K562 (cell line): ENCODE measurements around the gene LVRN. TPM values are rescaled to one million over a fixed set of nuclear protein-coding genes. Genes with fewer than 3 reads are reported as not detected.

ENCODE experiments used
- ATAC-seq: fragments of 200-7000 bp; cut with Tn5 transposase; 3 replicates; pipeline ENCODE4 v1.9.1; 2020; ENCODE audit warnings: moderate library complexity
- BruUV-seq: library from RNA; stranded (reverse); fragments of 400-500 nt; replicated peaks from 2 replicates; lab custom pipeline; 2021; lab: Mats Ljungman, UMichigan
- CTCF ChIA-PET: fragments of 300-600 bp; formaldehyde crosslinking; extraction: SDS; loops from one replicate; lab custom pipeline; 2021; ENCODE audit warnings: low intra/inter-chr PET ratio; lab: Yijun Ruan, JAX
- POLR2A ChIA-PET: fragments of 300-600, 350-650 bp; sonication (Branson Sonifier 250); formaldehyde crosslinking; extraction: SDS; loops from one replicate; lab custom pipeline; 2021; ENCODE audit warnings: antibody characterized with exemption, inconsistent platforms; lab: Yijun Ruan, JAX
- DNase-seq, 4 experiments: peaks; one replicate each; pipeline versions ENCODE4 v3.0.0 to v3.0.0-alpha.2; 2011 to 2018; ENCODE audit warnings: low spot score in 3 of 4, mixed read lengths in 3 of 4; ENCODE audit errors: extremely low read depth in 1 of 4
- FAIRE-seq: peaks from 2 replicates; lab custom pipeline; 2011; peaks lifted over from hg19 to GRCh38; lab: Jason Lieb, UNC
- H2AFZ ChIP-seq: 2 replicates; pipeline ENCODE4 v1.6.0; 2011; ENCODE audit warnings: low read depth, low read length, control low read depth, inconsistent platforms
- H3K27ac ChIP-seq: fragments of 200-600 bp; 3 replicates; pipeline ENCODE4 v1.8.0; 2011; ENCODE audit warnings: low read depth, mild to moderate bottlenecking, control low read depth, inconsistent platforms, low read length, moderate library complexity, mixed read lengths; ENCODE audit errors: extremely low read depth
- H3K27me3 ChIP-seq, 2 experiments: fragments of 300-600 bp in 1 of 2; 2 replicates in 1 of 2; 3 replicates in 1 of 2; pipeline versions ENCODE4 v1.6.0 to v1.8.0; 2011; ENCODE audit warnings: inconsistent platforms in 2 of 2, low read length in 2 of 2, mild to moderate bottlenecking in 1 of 2, mixed read lengths in 1 of 2, moderate library complexity in 1 of 2; ENCODE audit not compliant: control insufficient read depth in 2 of 2, insufficient read depth in 2 of 2
- H3K36me3 ChIP-seq: fragments of 300-600 bp; 3 replicates; pipeline ENCODE4 v1.8.0; 2011; ENCODE audit warnings: mild to moderate bottlenecking, low read length, inconsistent platforms; ENCODE audit not compliant: control insufficient read depth, insufficient read depth
- H3K4me1 ChIP-seq, 2 experiments: fragments of 200-600 bp in 1 of 2; replicated peaks in 1 of 2; 2 replicates in 1 of 2; 3 replicates in 1 of 2; pipeline versions ENCODE4 v1.5.1 to v1.8.0; 2011; ENCODE audit warnings: inconsistent platforms in 2 of 2, low read length in 2 of 2, mild to moderate bottlenecking in 1 of 2, mixed read lengths in 1 of 2, moderate library complexity in 1 of 2; ENCODE audit not compliant: control insufficient read depth in 2 of 2, insufficient read depth in 2 of 2
- H3K4me2 ChIP-seq: 2 replicates; pipeline ENCODE4 v1.6.1; 2011; ENCODE audit warnings: low read length, control low read depth, inconsistent platforms, mixed read lengths; ENCODE audit not compliant: insufficient read depth
- H3K4me3 ChIP-seq: fragments of 200-600 bp; sonication (generic), shearing (Covaris generic); 2 replicates; pipeline ENCODE4 v1.5.1; 2016; ENCODE audit warnings: control low read depth, inconsistent platforms
- H3K79me2 ChIP-seq: fragments of 200-600 bp; 3 replicates; pipeline ENCODE4 v1.8.0; 2011; ENCODE audit warnings: low read length, inconsistent platforms; ENCODE audit not compliant: control insufficient read depth, insufficient read depth
- H3K9ac ChIP-seq, 2 experiments: 2 replicates each; pipeline versions ENCODE4 v1.6.0 to v1.6.1; 2011; ENCODE audit warnings: low read depth in 2 of 2, low read length in 2 of 2, control low read depth in 1 of 2, inconsistent platforms in 1 of 2, mild to moderate bottlenecking in 1 of 2, mixed read lengths in 1 of 2; ENCODE audit not compliant: insufficient read depth in 1 of 2
- H3K9me1 ChIP-seq: one replicate; pipeline ENCODE4 v1.6.0; 2011; ENCODE audit warnings: inconsistent platforms, mild to moderate bottlenecking, low read length, moderate library complexity; ENCODE audit not compliant: control insufficient read depth, insufficient read depth
- H3K9me3 ChIP-seq: replicated peaks from 2 replicates; pipeline ENCODE4 v1.5.1; 2011; ENCODE audit warnings: low read depth, low read length, inconsistent platforms; ENCODE audit not compliant: control insufficient read depth, insufficient read depth
- H4K20me1 ChIP-seq: replicated peaks from 2 replicates; pipeline ENCODE4 v1.6.1; 2011; ENCODE audit warnings: low read length, inconsistent platforms, mixed read lengths; ENCODE audit not compliant: control insufficient read depth, insufficient read depth
- CTCF ChIP-seq, 3 experiments: IDR thresholded peaks in 2 of 3; conservative IDR thresholded peaks in 1 of 3; 2 replicates each; pipeline ENCODE4 v1.5.1; 2011 to 2012; ENCODE audit warnings: low read length in 3 of 3, mild to moderate bottlenecking in 3 of 3, control low read depth in 2 of 3, improper control_type of control experiment in 1 of 3, inconsistent platforms in 1 of 3, low read depth in 1 of 3, mixed read lengths in 1 of 3, moderate library complexity in 1 of 3; ENCODE audit not compliant: insufficient read depth in 2 of 3
- MBD2 ChIP-seq: sonication (generic); IDR thresholded peaks from 2 replicates; pipeline ENCODE4 v1.6.1; 2016; ENCODE audit warnings: low read depth, borderline replicate concordance
- RAD21 ChIP-seq, 2 experiments: fragments of 250-450 bp in 1 of 2; fragments of 450-650 bp in 1 of 2; sonication (Bioruptor Pico) in 1 of 2; formaldehyde crosslinking in 1 of 2; IDR thresholded peaks in 1 of 2; conservative IDR thresholded peaks in 1 of 2; 2 replicates each; pipeline versions ENCODE4 v1.4.0 to v1.8.0; 2020 to 2022; ENCODE audit warnings: mild to moderate bottlenecking in 2 of 2, moderate library complexity in 1 of 2
- WGBS: fragments of 100-300 bp; shearing (Covaris generic); methylation state at CpG from one replicate; pipeline ENCODE4 v1.1.6; 2016; ENCODE audit warnings: low coverage, mixed read lengths; ENCODE audit not compliant: insufficient coverage; ENCODE audit errors: missing lambda C conversion rate; 5-methylcytosine and 5-hydroxymethylcytosine counted together
- in situ Hi-C: fragments of 300-500 bp; cut with MboI; formaldehyde crosslinking; loops from 4 replicates; pipeline ENCODE4 v1.15.0; 2018; ENCODE audit warnings: inconsistent platforms, mixed read lengths
- intact Hi-C: fragments of 100-400 bp; cut with micrococcal nuclease; formaldehyde crosslinking; loops from 2 replicates; pipeline ENCODE4 v1.14.2; 2022
- polyA plus RNA-seq, 8 experiments: library from polyadenylated mRNA; depleted of rRNA in 4 of 8; stranded (reverse) in 5 of 8; unstranded in 3 of 8; fragments of >200 nt; fragmentation: Nextera tagmentation in 2 of 8; fragmentation: Illumina TruSeq in 1 of 8; extraction: Ambion mirVana in 2 of 8; extraction: Trizol in 1 of 8; gene quantifications; 2 replicates each; pipeline versions ENCODE4 v1.2.1 to v1.2.3, GENCODE V29; 2011 to 2014; ENCODE audit warnings: inconsistent platforms in 1 of 8, missing spikeins in 1 of 8
- total RNA-seq, 7 experiments: library from RNA; depleted of rRNA in 6 of 7; stranded (reverse); fragments of >200 nt in 6 of 7; fragmentation: Illumina TruSeq in 2 of 7; extraction: Trizol in 2 of 7; gene quantifications; 2 replicates each; pipeline versions ENCODE4 v1.2.1 to v1.2.3, GENCODE V29; 2011 to 2021; ENCODE audit warnings: low replicate concordance in 1 of 7

The LVRN gene
- total and polyA plus RNA-seq, 9 of the 15 experiments (the other 6 are each of a cell fraction or from before 2014, with no cell fraction given), result 2.6 to 5.3 (median 4.1) TPM

GRCh38 chr5:116062352-116062751, 100.1 kb downstream of the LVRN start:
- no peaks in the 10 kb centered on the region for H3K79me2 ChIP-seq
- no peak overlapping the region for H3K4me3 ChIP-seq
- H3K27me3 ChIP-seq, result peaks cover 5 to 12% of the 10 kb centered on the region in 2 experiments; a peak in 4 of 5 replicates
- H3K9me3 ChIP-seq, result no peaks in the 10 kb centered on the region; the same call in 1 of the 2 replicates
- H3K36me3 ChIP-seq, result no peaks in the 10 kb centered on the region
- H3K4me2 ChIP-seq, result no peak overlapping the region
- no peak overlapping the region for H3K9ac ChIP-seq
- FAIRE-seq (no peak), ATAC-seq (no peak), DNase-seq (no peak)
- H4K20me1 ChIP-seq, result no peaks in the 10 kb centered on the region
- H3K4me1 ChIP-seq, result no peaks in the 10 kb centered on the region
- TF ChIP-seq CTCF (IDR thresholded peaks at IDR 0.05 in 2 of 3, conservative IDR thresholded peaks at IDR 0.05 in 1 of 3; ENCODE audit: insufficient read depth in 2 of 3, low read depth in 1 of 3, low read length in 3 of 3), result peak in 2 of 3 experiments; percentile 17 to 22; a peak in 1 of 6 replicates
- TF ChIP-seq MBD2, result no peak
- peak in 1 of 2 experiments; percentile 41; a peak in 2 of 4 replicates for TF ChIP-seq RAD21 (CRISPR knock-in tag; conservative IDR thresholded peaks at IDR 0.05 in 1 of 2, IDR thresholded peaks at IDR 0.05 in 1 of 2)
- ChIA-PET POLR2A (no interaction called here), CTCF (no interaction called here)
- no peak overlapping the region for H3K27ac ChIP-seq
- 3% methylated on average over 2 of the region's 2 CpGs for WGBS
- in situ Hi-C loops, result no loop called here
- intact Hi-C loops, result loop anchor here (10.0 kb wide), 1 partner anchor 88 kb away; no protein-coding TSS in a partner anchor
- no peaks in the 10 kb centered on the region for H3K9me1 ChIP-seq
- no peak overlapping the region for H2AFZ ChIP-seq
- BruUV-seq, result no TSS peak
